Lung (tissue), 16 donors: Measurements from ENCODE around the gene TLR10. TPM values are rescaled to one million over a fixed set of nuclear protein-coding genes. Genes with fewer than 3 reads are reported as not detected.

Experiments
- ATAC-seq: fragments of 200-7000 bp; cut with Tn5 transposase; one replicate; pipeline ENCODE4 v1.9.1; 2020; ENCODE audit warnings: moderate number of reproducible peaks; ENCODE audit not compliant: insufficient read depth, low FRiP score
- DNase-seq, 3 donors: peaks; one replicate each; pipeline ENCODE4 v3.0.0-alpha.2; 2013 to 2017
- H3K27ac ChIP-seq, 2 donors: one replicate each; pipeline ENCODE4 v1.5.1; 2013; ENCODE audit warnings: mild to moderate bottlenecking in 2 of 2, moderate library complexity in 2 of 2, control low read depth in 1 of 2, inconsistent platforms in 1 of 2, low read depth in 1 of 2, low read length in 1 of 2
- H3K27me3 ChIP-seq, 3 donors: one replicate each; pipeline ENCODE4 v1.5.1; 2013; ENCODE audit warnings: low read length in 2 of 3; ENCODE audit not compliant: control insufficient read depth in 3 of 3, insufficient read depth in 3 of 3
- H3K36me3 ChIP-seq, 4 donors: one replicate each; pipeline ENCODE4 v1.5.1; 2013; ENCODE audit warnings: low read length in 4 of 4, mild to moderate bottlenecking in 1 of 4, moderate library complexity in 1 of 4; ENCODE audit not compliant: control insufficient read depth in 4 of 4, insufficient read depth in 4 of 4
- H3K4me1 ChIP-seq, 5 donors: one replicate each; pipeline ENCODE4 v1.5.1; 2013; ENCODE audit warnings: low read length in 5 of 5, mild to moderate bottlenecking in 2 of 5, moderate library complexity in 1 of 5; ENCODE audit not compliant: control insufficient read depth in 5 of 5, insufficient read depth in 5 of 5
- H3K4me3 ChIP-seq: one replicate; pipeline ENCODE4 v1.5.1; 2013; ENCODE audit warnings: mild to moderate bottlenecking, control low read depth, moderate library complexity
- H3K9ac ChIP-seq, 2 donors: one replicate each; pipeline ENCODE4 v1.5.1; 2013; ENCODE audit warnings: low read length in 2 of 2, control low read depth in 1 of 2; ENCODE audit not compliant: insufficient read depth in 1 of 2
- H3K9me3 ChIP-seq, 4 donors: one replicate each; pipeline ENCODE4 v1.5.1; 2013; ENCODE audit warnings: low read length in 3 of 4, mild to moderate bottlenecking in 1 of 4, moderate library complexity in 1 of 4; ENCODE audit not compliant: control insufficient read depth in 4 of 4, insufficient read depth in 3 of 4
- CTCF ChIP-seq: IDR thresholded peaks from 2 replicates; pipeline ENCODE4 v1.5.1; 2012; ENCODE audit warnings: mild to moderate bottlenecking; ENCODE audit errors: control extremely low read depth, extremely low read depth
- WGBS, 2 donors: extraction: QIAGEN DNeasy Blood & Tissue Kit; methylation state at CpG; one replicate each; pipeline ENCODE4 v1.1.7; 2013; 5-methylcytosine and 5-hydroxymethylcytosine counted together
- long read RNA-seq, 5 donors: transcript quantifications; one replicate each; lab custom pipeline, GENCODE V29; 2026
- polyA plus RNA-seq, 2 donors: library from polyadenylated mRNA; stranded (reverse); fragments of 200-250 nt; gene quantifications; one replicate each; pipeline ENCODE4 v1.2.1, GENCODE V29; 2013
- total RNA-seq, 2 donors: library from RNA; depleted of rRNA in 1 of 2; stranded (reverse); fragments of >200 nt in 1 of 2; gene quantifications; one replicate each; pipeline ENCODE4 v1.2.1, GENCODE V29; 2014 to 2021
- donor health status: control.
- donor health status: control.
- donor health status: Bipolar disorder and iron deficiency.
- donor health status: healthy.
- donor health status: DM: yes; HTN: yes; CAD: no.

TLR10 gene
- total RNA-seq (1 to 10 TPM in 1 of 2 donors, under 1 TPM in 1; 0.46 to 4.4 TPM), polyA plus RNA-seq (under 1 TPM; 0.14 to 0.73 TPM)
- long read RNA-seq, donor 1, partial matches to known transcripts = 0 of 2 reads
- long read RNA-seq, donor 1, other reads (novel, unspliced or antisense) = 0 of 2 reads
- long read RNA-seq, donor 2 = 0 reads
- long read RNA-seq, donor 3 = 0 reads
- long read RNA-seq, donor 4 = 0 reads
- long read RNA-seq, donor 5, partial matches to known transcripts = 0 of 1 reads
- long read RNA-seq, donor 5, other reads (novel, unspliced or antisense) = 0 of 1 reads

GRCh38 chr4:38782452-38783108 is at the start of gene TLR10:
TLR10 (minus strand) TSS chr4:38782990; CDS start chr4:38775590, 7,400 bp downstream.
- Histone ChIP-seq H3K4me3 (no peak within 1 kb of the TSS), H3K27me3 (no peaks in the 10 kb centered on the region), H3K36me3 (no peaks in the 10 kb centered on the region), H3K27ac (no peak within 1 kb of the TSS), H3K4me1 (no peaks in the 10 kb centered on the region), H3K9ac (no peak within 1 kb of the TSS), H3K9me3 (no peaks in the 10 kb centered on the region)
- peak; percentile 50 for TF ChIP-seq CTCF
- peak in 2 of 3 donors; percentile 38 to 63 for DNase-seq
- WGBS, 2 donors = 38 to 39% methylated on average over 12 of the region's 12 CpGs
- peak; percentile 58 for ATAC-seq

GRCh38 chr4:38832206-38832605 is 49.4 kb upstream of the TLR10 start:
- no peak overlapping the region for H3K9ac ChIP-seq
- WGBS, 2 donors = 92% methylated on average over 1 of the region's 1 CpG

GRCh38 chr4:38831653-38832052 is 48.9 kb upstream of the TLR10 start:
- Histone ChIP-seq H3K4me3 (no peak overlapping the region), H3K9me3 (peaks cover 0 to 4% (median 0%) of the 10 kb centered on the region in 4 donors), H3K9ac (no peak overlapping the region), H3K27ac (no peak overlapping the region), H3K27me3 (no peaks in the 10 kb centered on the region), H3K4me1 (no peaks in the 10 kb centered on the region), H3K36me3 (no peaks in the 10 kb centered on the region)
- TF ChIP-seq CTCF = no peak
- ATAC-seq = no peak
- DNase-seq = no peak

More at GRCh38 chr4:38832206-38832605, 49.4 kb upstream of the TLR10 start:
- H3K27me3 ChIP-seq = no peaks in the 10 kb centered on the region
- peaks cover 0 to 4% (median 0%) of the 10 kb centered on the region in 4 donors for H3K9me3 ChIP-seq
- no peaks in the 10 kb centered on the region for H3K4me1 ChIP-seq
- no peaks in the 10 kb centered on the region for H3K36me3 ChIP-seq
- H3K27ac ChIP-seq = no peak overlapping the region
- DNase-seq (no peak), ATAC-seq (no peak)
- TF ChIP-seq CTCF = no peak
- H3K4me3 ChIP-seq = no peak overlapping the region
